HG03064 (cell line): ENCODE measurements around the gene GPS1.

Source experiments
- ATAC-seq: cut with Tn5 transposase; IDR thresholded peaks from one replicate; pipeline ENCODE4 v1.9.1; 2021; ENCODE audit warnings: low read depth; ENCODE audit not compliant: unreplicated experiment

The GPS1 gene

GRCh38 chr17:82051776-82052637 lies at the start of gene GPS1, which contains the start of gene RFNG:
TSS of gene GPS1 (plus strand) at chr17:82051898. CDS start at chr17:82051932, 34 bp downstream.
TSS of gene RFNG (minus strand) at chr17:82051811. CDS start at chr17:82051766, 45 bp downstream.
- no peak for ATAC-seq

- no peak for ATAC-seq
These were observed 48.0 kb upstream of the GPS1 start for GRCh38 chr17:82003411-82004381.

GRCh38 chr17:82004517-82005455 lies 46.9 kb upstream of the GPS1 start:
- no peak for ATAC-seq

- no peak for ATAC-seq
These were observed 45.9 kb upstream of the GPS1 start for GRCh38 chr17:82005701-82006348.

- ATAC-seq = no peak
These were observed 45.0 kb upstream of the GPS1 start for GRCh38 chr17:82006468-82007227.

GRCh38 chr17:82007228-82007494 lies 44.5 kb upstream of the GPS1 start:
- no peak for ATAC-seq

- ATAC-seq = no peak
These were observed 44.0 kb upstream of the GPS1 start for GRCh38 chr17:82007495-82008257.

GRCh38 chr17:82008258-82008940 lies 43.3 kb upstream of the GPS1 start:
- no peak for ATAC-seq

- no peak for ATAC-seq
These were observed 42.7 kb upstream of the GPS1 start for GRCh38 chr17:82008941-82009405.

GRCh38 chr17:82009413-82009812 lies 42.3 kb upstream of the GPS1 start:
- no peak for ATAC-seq

GRCh38 chr17:82010575-82011525 lies 40.8 kb upstream of the GPS1 start:
- no peak for ATAC-seq

GRCh38 chr17:82011617-82012187 lies 40.0 kb upstream of the GPS1 start:
- ATAC-seq = no peak

GRCh38 chr17:82012261-82012639 lies 39.4 kb upstream of the GPS1 start:
- ATAC-seq = no peak

GRCh38 chr17:82012640-82013295 lies 38.9 kb upstream of the GPS1 start:
- ATAC-seq = no peak

GRCh38 chr17:82013341-82013740 lies 38.4 kb upstream of the GPS1 start:
- no peak for ATAC-seq
